K562 (cell line): Measurements from ENCODE around the gene TMEM203. TPM values are rescaled to one million over a fixed set of nuclear protein-coding genes. Genes with fewer than 3 reads are reported as not detected.

Experiments
- BDP1 ChIP-seq: IDR thresholded peaks from 3 replicates; pipeline ENCODE4 v1.6.1; 2011; ENCODE audit not compliant: insufficient read length, insufficient read depth
- E2F1 ChIP-seq: sonication (generic); formaldehyde crosslinking; IDR thresholded peaks from 2 replicates; pipeline ENCODE4 v1.8.1; 2023; ENCODE audit warnings: mild to moderate bottlenecking, missing genetic modification reagents, moderate library complexity
- EP400 ChIP-seq: fragments of 450-650 bp; IDR thresholded peaks from 2 replicates; pipeline ENCODE4 v1.6.1; 2017; ENCODE audit warnings: antibody characterized with exemption, mild to moderate bottlenecking, moderate library complexity
- ETS1 ChIP-seq: conservative IDR thresholded peaks from 2 replicates; pipeline ENCODE4 v1.6.1; 2011; ENCODE audit warnings: low read depth, mild to moderate bottlenecking, low read length; ENCODE audit not compliant: control insufficient read depth
- GTF3C2 ChIP-seq: IDR thresholded peaks from 3 replicates; pipeline ENCODE4 v1.6.1; 2011; ENCODE audit warnings: borderline replicate concordance, mild to moderate bottlenecking, moderate library complexity; ENCODE audit not compliant: insufficient read length; ENCODE audit errors: extremely low read depth
- HDGF ChIP-seq: fragments of 450-650 bp; IDR thresholded peaks from 2 replicates; pipeline ENCODE4 v1.6.1; 2016
- HMG20A ChIP-seq: fragments of 450-650 bp; formaldehyde crosslinking; conservative IDR thresholded peaks from 2 replicates; pipeline ENCODE4 v1.4.0; 2020; ENCODE audit warnings: mild to moderate bottlenecking, mixed read lengths
- NCOA1 ChIP-seq: fragments of 450-650 bp; IDR thresholded peaks from 2 replicates; pipeline ENCODE4 v1.6.1; 2016; ENCODE audit warnings: low read depth
- RBM25 ChIP-seq: fragments of 200-400 bp; formaldehyde crosslinking; IDR thresholded peaks from 2 replicates; pipeline ENCODE4 v1.6.1; 2018; ENCODE audit warnings: low read length, low read depth, moderate library complexity; ENCODE audit not compliant: severe bottlenecking
- SLC30A9 ChIP-seq: fragments of 250-450 bp; sonication (Bioruptor Pico); IDR thresholded peaks from 2 replicates; pipeline ENCODE4 v1.8.0; 2022; ENCODE audit warnings: mild to moderate bottlenecking, moderate library complexity
- SREBF1 ChIP-seq: fragments of 150-350 bp; IDR thresholded peaks from 2 replicates; pipeline ENCODE4 v1.6.1; 2014; ENCODE audit warnings: antibody characterized with exemption, low read depth, low read length, borderline replicate concordance
- SRSF1 ChIP-seq: fragments of 200-400 bp; formaldehyde crosslinking; IDR thresholded peaks from 2 replicates; pipeline ENCODE4 v1.6.1; 2017; ENCODE audit warnings: mild to moderate bottlenecking, low read depth, low read length, moderate library complexity
- STAT5A ChIP-seq: IDR thresholded peaks from 2 replicates; pipeline ENCODE4 v1.6.1; 2012; ENCODE audit warnings: low read length, inconsistent platforms, borderline replicate concordance
- TEAD4 ChIP-seq, 2 experiments: sonication (generic) in 1 of 2; formaldehyde crosslinking in 1 of 2; IDR thresholded peaks; 2 replicates each; pipeline versions ENCODE4 v1.6.1 to v1.8.0; 2012 to 2022; ENCODE audit warnings: borderline replicate concordance in 1 of 2, inconsistent platforms in 1 of 2, low read length in 1 of 2, mild to moderate bottlenecking in 1 of 2, missing genetic modification reagents in 1 of 2
- ZBTB2 ChIP-seq: fragments of 450-650 bp; IDR thresholded peaks from 2 replicates; pipeline ENCODE4 v1.6.1; 2016; ENCODE audit warnings: antibody characterized with exemption
- ZKSCAN3 ChIP-seq: fragments of 250-450 bp; sonication (Bioruptor Pico); IDR thresholded peaks from 2 replicates; pipeline ENCODE4 v1.4.0; 2020
- ZNF12 ChIP-seq: sonication (generic); formaldehyde crosslinking; IDR thresholded peaks from 2 replicates; pipeline ENCODE4 v1.4.0; 2020; ENCODE audit warnings: mild to moderate bottlenecking, missing genetic modification reagents
- ZNF79 ChIP-seq: fragments of 250-450 bp; sonication (Bioruptor Pico); IDR thresholded peaks from 2 replicates; pipeline ENCODE4 v1.4.0; 2020; ENCODE audit warnings: low read depth, mild to moderate bottlenecking, moderate library complexity
- polyA plus RNA-seq, 8 experiments: library from polyadenylated mRNA; depleted of rRNA in 4 of 8; stranded (reverse) in 5 of 8; unstranded in 3 of 8; fragments of >200 nt; fragmentation: Nextera tagmentation in 2 of 8; fragmentation: Illumina TruSeq in 1 of 8; extraction: Ambion mirVana in 2 of 8; extraction: Trizol in 1 of 8; gene quantifications; 2 replicates each; pipeline versions ENCODE4 v1.2.1 to v1.2.3, GENCODE V29; 2011 to 2014; ENCODE audit warnings: inconsistent platforms in 1 of 8, missing spikeins in 1 of 8
- total RNA-seq, 7 experiments: library from RNA; depleted of rRNA in 6 of 7; stranded (reverse); fragments of >200 nt in 6 of 7; fragmentation: Illumina TruSeq in 2 of 7; extraction: Trizol in 2 of 7; gene quantifications; 2 replicates each; pipeline versions ENCODE4 v1.2.1 to v1.2.3, GENCODE V29; 2011 to 2021; ENCODE audit warnings: low replicate concordance in 1 of 7
- TF ChIP-seq, protein P1 (sequence below): sonication (generic); formaldehyde crosslinking; IDR thresholded peaks from 2 replicates; pipeline ENCODE4 v1.8.0; 2022; ENCODE audit warnings: mild to moderate bottlenecking, missing genetic modification reagents, borderline replicate concordance

The TMEM203 gene
- total and polyA plus RNA-seq, 9 of the 15 experiments (the other 6 are each of a cell fraction or from before 2014, with no cell fraction given) = 8.8 to 59.5 (median 37.6) TPM

- TF ChIP-seq E2F1 (CRISPR knock-in tag) (peak; percentile 87), NCOA1 (no peak), STAT5A (no peak; the same call in 1 of the 2 replicates), ZKSCAN3 (no peak), ETS1 (peak; percentile 60), ZNF12 (CRISPR knock-in tag) (0 out of 2 replicates have a peak, but pooled peaks have one; percentile 30), TEAD4 (IDR thresholded peaks at IDR 0.05; ENCODE audit: low read length) (peak; percentile 68), TEAD4 (CRISPR knock-in tag; IDR thresholded peaks at IDR 0.05; ENCODE audit: borderline replicate concordance) (no peak), BDP1 (no peak), ZNF79 (CRISPR knock-in tag) (no peak), SRSF1 (no peak), SLC30A9 (CRISPR knock-in tag) (no peak), RBM25 (no peak), SREBF1 (no peak), HDGF (no peak), ZBTB2 (peak; percentile 42; the same call in 1 of the 2 replicates), HMG20A (CRISPR knock-in tag) (no peak), GTF3C2 (no peak), EP400 (no peak)
- TF ChIP-seq, protein P1, sequence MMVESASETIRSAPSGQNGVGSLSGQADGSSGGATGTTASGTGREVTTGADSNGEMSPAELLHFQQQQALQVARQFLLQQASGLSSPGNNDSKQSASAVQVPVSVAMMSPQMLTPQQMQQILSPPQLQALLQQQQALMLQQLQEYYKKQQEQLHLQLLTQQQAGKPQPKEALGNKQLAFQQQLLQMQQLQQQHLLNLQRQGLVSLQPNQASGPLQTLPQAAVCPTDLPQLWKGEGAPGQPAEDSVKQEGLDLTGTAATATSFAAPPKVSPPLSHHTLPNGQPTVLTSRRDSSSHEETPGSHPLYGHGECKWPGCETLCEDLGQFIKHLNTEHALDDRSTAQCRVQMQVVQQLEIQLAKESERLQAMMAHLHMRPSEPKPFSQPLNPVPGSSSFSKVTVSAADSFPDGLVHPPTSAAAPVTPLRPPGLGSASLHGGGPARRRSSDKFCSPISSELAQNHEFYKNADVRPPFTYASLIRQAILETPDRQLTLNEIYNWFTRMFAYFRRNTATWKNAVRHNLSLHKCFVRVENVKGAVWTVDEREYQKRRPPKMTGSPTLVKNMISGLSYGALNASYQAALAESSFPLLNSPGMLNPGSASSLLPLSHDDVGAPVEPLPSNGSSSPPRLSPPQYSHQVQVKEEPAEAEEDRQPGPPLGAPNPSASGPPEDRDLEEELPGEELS (CRISPR knock-in tag) = no peak
These were observed 30.9 kb upstream of the TMEM203 start (continued) for GRCh38 chr9:137236238-137236935.
